Caki2 (cell line): Measurements from ENCODE around the gene BTBD9. TPM values are rescaled to one million over a fixed set of nuclear protein-coding genes. Genes with fewer than 3 reads are reported as not detected.
"Not testable (repeated sequence)": the region's sequence is repeated elsewhere in the genome, so short reads cannot be mapped to it uniquely, and the experiment has no call there.

ENCODE experiments used
- DNase-seq: peaks from one replicate; pipeline ENCODE4 v3.0.0-alpha.2; 2015; ENCODE audit warnings: low read depth
- in situ Hi-C: cut with HindIII; loops from 2 replicates; pipeline ENCODE4 v1.10.0; 2016; ENCODE audit warnings: low sequenced_read_pairs, low pct_unique_long_range_greater_than_20kb, mixed read lengths
- total RNA-seq: library from RNA; depleted of rRNA; stranded (reverse); fragments of >200 nt; shearing (Covaris generic); gene quantifications from 2 replicates; pipeline ENCODE4 v1.2.3, GENCODE V29; 2014; ENCODE audit warnings: low replicate concordance

Gene BTBD9
- total RNA-seq, 1 experiment from 2014 or later = 17.0 TPM

DNA sequence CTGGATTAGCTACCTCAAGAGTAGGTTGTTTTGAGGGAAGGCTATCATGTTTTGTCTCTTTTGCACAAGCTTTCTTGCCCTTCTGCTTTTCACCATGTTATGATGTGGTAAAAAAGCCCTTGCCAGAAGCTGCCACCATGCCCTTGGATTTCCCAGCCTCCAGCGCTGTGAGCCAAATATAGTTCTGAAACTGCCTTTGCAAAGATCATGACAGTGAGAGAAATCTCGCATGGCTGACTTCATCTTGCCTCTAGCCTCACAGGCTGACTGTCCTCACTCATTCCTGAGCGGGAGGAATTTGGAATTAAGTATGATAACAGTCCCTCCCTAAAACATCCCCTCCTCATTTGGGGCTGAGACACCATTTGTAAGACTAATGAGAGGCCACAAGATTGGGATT, 207.7 kb downstream of the BTBD9 start:
- no peak for DNase-seq

DNA sequence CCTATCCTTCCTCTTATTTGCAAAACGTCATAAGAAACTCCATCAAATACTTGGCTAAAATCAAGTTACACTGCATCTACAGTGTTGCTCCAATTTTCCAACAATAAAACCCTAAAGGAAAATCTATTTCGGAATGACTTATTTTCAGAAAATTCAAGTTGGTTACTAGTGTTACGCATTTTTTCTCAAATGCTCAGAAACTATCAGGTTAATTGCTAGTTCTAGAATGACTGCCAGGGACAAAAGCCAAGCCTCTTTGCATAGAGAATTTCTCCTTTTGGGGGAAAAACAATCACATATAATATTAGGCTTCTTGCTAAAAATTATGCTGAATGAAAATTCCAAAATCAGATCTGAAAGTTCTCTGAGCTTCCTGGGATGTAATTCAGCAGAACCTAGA, 210.2 kb downstream of the BTBD9 start:
- no peak for DNase-seq
- in situ Hi-C loops = no loop called here

More for the DNA sequence above, 207.7 kb downstream of the BTBD9 start:
- in situ Hi-C loops = no loop called here

DNA sequence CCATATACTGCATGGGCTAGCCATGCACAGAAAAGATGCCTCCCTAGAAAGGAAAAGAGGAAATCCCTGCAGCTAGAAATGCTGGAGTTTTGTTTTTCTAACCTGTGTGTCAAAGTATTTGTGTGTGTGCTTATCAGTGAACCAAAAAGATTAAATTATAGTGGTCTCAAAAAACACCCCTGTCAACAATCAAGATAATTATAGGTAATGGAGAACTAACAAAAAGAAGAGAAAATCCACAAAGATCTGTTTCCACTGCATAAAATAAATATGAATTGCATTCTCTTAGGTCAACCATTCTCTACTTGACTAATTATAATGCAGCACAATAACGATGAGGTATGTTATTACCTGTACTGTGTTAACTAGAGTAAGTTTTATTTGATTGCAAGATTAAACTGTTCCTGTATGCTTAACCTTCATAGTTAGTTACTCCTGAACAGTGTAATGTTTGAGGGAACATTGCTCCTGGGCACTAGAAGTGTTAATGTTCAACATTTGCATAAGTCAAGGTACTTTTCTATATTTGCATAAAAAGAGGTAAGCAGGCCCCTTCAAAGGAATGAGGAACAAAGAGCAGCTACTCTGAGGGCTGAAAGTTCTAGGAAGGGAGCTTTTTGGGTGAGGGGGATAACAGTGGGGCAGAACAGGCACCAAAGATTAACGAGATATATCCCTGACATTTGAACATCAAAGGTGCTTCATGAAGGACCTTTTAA, 212.1 kb downstream of the BTBD9 start:
- in situ Hi-C loops = no loop called here

DNA sequence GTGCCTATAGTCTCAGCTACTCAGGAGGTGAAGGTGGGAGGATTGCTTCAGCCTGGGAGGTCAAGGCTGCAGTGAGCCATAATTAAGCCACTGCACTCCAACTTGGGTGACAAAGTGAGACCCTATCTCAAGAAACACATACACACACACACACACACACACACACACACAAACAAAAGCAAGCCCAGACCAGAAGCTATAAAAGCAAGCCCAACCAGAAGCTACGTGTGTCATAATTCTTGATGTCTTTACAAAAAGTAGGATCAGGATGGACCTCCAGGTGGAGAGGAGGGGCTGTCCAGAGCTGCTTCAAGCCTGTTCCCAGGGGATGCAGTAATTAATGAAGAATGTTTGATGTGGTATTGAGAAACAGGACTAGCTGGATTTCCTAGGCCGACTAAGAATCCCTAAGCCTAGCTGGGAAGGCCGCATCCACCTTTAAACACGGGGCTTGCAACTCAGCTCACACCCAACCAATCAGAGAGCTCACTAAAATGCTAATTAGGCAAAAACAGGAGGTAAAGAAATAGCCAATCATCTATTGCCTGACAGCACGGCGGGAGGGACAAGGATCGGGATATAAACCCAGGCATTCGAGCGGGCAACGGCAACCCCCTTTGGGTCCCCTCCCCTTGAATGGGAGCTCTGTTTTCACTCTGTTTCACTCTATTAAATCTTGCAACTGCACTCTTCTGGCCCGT, 213.8 kb downstream of the BTBD9 start:
- DNase-seq, in situ Hi-C loops: not testable (repeated sequence)

More for the DNA sequence above, 212.1 kb downstream of the BTBD9 start:
- no peak for DNase-seq

DNA sequence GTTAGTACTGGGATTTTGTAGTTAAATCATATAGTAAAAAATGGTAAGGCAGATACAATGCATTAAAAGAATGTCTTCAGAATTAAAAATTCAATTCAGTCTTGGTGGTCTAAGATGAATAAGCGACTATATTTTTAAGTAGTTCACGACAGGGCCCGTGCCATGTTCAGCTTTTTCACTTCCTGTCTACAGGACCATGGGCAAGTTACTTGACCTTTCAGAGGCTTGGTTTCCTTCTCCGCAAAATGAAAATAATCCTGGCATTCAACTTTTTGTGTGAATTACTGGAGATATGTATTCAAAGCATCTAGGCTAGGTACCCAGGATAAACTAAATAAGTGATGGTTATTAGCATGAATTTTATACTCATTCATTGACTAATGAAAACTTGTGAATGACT, 216.0 kb downstream of the BTBD9 start:
- DNase-seq = no peak
- in situ Hi-C loops = no loop called here

DNA sequence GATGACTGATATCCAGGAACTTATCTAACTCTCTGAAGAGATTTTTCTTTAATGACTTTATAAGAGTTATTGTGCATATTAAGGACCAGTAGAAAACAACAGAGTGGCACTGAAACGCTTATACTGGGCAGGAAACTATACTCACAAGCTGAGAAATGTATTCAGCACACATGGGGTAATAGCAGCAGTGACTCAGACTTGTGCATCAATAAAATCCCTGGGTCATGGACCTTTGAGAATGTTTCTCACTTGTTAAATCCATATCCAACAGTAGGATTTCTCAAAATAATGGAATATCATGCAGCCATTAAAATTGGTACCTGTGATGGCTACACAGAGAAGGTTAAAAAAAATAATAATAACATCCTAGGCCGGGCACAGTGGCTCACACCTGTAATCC, 219.5 kb downstream of the BTBD9 start:
- in situ Hi-C loops = no loop called here

DNA sequence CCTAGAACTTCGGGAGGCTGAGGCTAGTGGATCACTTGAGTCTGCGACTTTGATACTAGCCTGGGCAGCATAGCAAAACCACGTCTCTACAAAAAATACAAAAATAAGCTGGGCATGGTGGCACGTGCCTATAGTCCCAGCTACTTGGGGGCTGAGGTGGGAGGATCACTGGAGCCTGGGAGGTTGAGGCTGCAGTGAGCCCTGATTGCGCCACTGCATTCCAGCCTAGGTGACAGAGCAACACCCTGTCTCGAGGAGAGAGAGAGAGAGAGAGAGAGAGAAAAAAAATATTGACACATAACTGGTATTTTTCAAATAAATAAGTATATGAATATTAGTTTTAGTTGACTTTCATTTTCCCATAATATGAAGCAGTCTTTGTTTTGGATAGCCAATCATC, 222.2 kb downstream of the BTBD9 start:
- in situ Hi-C loops = no loop called here
- no peak for DNase-seq

More for the DNA sequence above, 219.5 kb downstream of the BTBD9 start:
- no peak for DNase-seq

DNA sequence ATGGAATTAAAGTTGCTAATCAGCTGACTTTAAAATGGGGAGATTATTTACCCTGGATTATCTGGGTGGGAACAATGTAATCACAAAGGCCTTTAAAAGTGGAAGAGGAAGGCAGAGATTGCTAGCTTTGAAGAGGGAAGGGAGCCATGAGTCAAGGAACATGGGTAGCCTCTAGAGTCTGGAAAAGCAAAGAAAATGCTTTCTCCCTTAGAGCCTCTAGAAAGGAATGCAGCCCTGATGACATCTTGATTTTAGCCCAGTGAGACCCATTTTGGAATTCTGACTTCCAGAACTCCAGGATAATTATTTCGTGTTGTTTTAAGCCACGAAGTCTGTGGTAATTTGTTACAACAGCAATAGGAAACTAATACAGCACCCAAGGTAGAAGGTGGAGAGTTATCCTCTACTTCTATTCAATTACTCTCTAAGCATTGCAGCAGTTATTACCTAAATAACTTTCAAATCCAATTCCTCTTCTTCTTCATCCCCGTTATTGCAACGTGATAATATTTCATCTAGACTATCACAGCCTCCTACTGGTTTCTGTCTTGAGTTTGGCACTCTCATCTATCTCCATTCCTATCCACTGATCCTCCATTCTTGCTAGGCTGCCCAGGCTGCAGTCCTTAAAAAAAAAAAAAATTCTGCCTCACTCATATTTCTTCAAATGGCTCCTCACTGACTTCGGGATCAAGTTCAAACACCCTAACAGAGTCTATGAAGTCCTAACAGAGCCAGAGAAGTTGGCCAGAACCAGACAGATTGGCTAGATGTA, 224.3 kb downstream of the BTBD9 start:
- in situ Hi-C loops = no loop called here
- no peak for DNase-seq

DNA sequence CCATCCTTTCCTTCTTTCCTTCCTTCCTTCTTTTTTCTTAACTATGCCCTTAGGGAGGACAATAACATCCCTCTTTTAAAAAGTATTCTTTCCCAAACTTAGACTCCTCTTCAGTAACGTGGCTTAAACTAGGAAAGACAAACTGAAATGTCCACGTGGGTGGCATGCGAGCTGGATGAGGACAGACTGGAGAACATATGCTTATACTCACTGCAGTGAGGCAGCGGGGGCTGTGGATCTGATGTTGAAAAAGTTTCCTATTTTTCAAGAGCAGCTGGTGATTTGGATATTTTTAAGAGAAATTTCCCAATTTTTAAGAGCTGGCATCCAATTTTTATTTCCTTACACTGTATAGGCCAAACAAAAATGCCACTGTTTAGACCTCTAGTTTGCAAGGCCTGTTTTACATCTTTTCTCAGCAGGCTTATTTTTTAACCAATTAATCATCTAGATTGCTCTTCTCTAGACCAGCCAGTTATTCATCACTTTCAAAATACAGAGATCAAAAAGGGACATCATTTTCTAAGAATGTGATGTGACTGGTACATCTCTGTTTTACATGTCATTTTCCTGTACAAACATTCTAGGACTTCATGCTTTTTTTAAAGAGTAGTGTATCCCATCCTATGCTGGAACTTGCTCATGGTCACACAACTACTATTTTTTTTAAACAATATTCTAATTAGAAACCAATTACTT, 226.5 kb downstream of the BTBD9 start:
- in situ Hi-C loops = no loop called here
- no peak for DNase-seq

DNA sequence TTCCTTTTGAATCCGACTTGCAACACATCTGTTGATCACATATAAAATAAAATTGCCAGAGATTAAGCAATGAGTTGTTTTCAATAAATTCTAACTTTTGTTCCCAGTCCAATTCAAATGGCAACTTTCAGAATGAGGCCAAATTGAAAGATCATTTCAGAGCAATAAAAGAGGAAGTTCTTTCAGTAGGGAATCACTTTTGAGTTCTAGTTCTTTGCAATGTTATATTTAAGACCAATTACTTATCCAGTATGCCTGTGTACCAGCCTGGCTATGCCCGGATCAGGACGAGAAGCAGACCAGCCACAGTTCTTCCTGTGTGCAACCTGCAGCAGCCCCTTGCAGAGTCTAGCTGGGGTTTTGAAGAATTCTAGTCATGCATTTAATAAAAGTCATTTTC, 232.5 kb downstream of the BTBD9 start:
- in situ Hi-C loops = no loop called here
- DNase-seq = no peak

DNA sequence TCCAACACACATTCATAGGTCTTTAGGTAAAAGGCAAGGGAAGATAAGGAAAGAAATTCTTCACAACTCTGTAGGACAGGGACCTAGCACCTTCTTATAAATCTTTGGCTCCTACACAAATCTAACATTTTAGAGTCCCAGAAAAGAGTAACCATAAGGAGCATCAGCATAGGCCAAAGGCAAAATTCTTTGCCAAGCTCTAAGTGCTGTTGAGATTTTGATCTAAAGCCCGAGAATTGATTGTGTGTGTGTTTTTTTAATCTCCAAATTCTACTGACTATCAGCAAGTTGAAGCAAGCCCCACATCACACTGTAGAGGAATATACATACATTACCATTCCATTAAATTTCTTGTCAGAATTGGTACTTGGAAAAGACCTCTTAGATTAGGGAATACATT, 233.6 kb downstream of the BTBD9 start:
- in situ Hi-C loops = no loop called here
- DNase-seq = no peak

DNA sequence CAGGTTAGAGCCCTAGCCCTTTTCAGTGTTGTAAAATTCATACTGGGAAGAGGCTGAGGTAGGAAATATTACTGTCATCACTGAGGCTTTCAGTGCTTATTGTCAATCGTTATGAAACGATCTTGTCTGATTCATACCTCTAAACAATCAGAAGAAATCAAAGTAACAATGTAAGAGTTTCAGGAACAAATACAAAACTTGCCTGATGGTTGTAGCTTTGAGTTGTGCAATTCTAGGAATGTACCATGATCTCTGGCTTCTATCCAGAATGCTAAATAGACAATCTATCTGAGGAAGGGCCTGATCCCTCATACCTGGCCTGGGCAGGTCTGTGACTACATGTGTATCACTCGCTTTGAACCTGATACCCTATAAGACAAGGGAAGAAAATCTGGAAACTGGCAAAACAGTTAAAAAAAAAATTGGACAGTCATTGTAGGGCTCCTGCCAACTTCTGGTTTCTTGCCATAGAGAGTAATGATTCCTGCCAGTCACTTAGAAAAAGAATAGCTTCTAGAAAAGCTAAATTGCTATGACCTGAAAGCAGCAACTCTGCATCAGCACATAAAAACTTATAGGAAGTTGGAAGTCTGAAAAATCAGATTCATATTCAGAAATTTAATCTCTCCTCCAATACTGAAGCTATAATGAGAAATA, 234.7 kb downstream of the BTBD9 start:
- in situ Hi-C loops = no loop called here

DNA sequence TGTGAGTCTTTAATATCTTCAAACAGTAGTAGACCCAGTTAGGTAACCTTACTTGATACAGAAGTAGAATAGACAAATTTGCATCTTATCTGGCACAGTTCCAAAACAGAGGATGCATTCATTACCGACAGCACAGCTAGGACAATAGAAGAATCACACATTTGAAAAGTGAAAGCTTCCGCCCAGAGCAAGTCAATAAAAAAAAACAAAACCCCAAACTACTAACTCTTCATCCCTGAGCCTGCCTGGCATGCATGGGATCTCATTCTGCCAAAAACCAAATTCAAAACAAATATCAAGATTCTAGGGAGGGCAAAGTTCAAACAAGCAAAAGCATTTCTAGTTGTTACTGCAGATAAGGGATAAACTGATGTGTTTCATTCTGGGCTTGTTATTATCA, 235.4 kb downstream of the BTBD9 start:
- no peak for DNase-seq
- in situ Hi-C loops = no loop called here

More for the DNA sequence above, 234.7 kb downstream of the BTBD9 start:
- DNase-seq = no peak

DNA sequence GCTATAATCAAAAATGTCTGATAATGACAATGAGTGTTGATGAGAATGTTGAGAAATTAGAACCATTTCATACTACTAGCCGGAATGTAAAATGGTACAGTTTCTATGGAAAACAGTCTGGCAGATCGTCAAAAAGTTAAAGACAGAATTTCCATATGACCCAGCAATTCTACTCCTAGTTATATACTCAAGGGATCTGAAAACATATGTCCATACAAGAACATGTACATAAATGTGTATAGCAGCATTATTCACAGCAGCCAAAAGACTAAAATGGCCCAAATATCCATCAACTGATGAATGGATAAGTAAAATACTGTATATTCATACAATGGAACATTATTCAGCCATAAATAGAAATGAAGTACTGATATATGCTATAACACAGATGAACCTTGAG, 236.2 kb downstream of the BTBD9 start:
- no peak for DNase-seq
- in situ Hi-C loops = no loop called here

DNA sequence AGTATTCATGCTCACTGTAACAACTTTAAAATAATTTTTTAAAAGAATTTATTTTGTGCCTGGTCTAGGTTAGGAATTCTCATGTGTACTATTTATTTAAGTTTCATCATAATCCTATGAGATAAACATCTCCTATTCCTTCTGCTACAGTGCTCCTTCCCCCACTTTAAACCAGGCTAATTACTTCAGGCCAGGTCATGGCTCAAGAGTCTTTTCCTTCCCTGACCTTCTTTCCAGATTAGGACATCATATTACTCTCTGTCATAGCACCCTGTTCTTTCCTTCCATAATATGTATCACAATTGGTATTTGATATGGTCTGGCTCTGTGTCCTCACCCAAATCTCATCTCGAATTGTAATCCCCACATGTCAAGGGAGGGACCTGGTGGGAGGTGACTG, 239.0 kb downstream of the BTBD9 start:
- in situ Hi-C loops = no loop called here
- DNase-seq = no peak

DNA sequence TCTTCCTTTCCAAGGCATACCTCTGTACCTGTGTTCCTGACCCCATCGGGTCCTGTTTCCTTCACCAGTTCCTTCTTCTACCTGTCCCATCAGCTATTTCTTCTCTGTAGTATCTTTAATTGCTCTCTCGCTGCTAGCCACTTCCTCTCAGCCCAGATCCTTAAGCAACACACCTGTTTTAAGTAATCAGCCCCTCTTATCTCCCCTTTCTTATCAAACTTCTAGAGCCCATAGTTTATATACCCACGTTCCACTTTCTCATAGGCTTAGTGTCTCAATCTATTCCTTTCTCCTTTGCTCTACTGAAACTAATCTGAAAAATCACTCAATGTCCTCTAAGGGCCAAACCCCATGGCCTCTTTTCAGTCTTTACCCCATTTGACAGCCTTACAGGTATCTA, 239.6 kb downstream of the BTBD9 start:
- in situ Hi-C loops = no loop called here
- no peak for DNase-seq

DNA sequence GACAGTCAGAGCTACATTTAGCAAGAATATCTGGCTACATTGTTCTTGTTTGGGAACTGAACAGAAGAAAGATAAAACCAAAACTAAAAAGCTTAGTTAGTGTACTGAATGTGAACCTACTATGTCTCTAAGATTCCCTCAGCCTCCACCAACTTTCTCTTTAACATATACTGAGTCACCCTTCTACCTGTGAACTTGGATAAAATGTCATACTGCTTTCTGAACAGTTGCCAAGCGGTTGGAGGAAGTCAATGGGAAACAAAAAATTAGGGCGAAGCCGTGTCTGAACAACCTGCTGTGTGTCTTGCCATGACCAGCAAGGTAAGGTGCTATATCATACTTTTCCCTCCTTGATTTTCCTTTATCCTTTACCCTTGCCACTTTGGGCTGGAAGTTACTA, 243.5 kb downstream of the BTBD9 start:
- no peak for DNase-seq
- in situ Hi-C loops = no loop called here

DNA sequence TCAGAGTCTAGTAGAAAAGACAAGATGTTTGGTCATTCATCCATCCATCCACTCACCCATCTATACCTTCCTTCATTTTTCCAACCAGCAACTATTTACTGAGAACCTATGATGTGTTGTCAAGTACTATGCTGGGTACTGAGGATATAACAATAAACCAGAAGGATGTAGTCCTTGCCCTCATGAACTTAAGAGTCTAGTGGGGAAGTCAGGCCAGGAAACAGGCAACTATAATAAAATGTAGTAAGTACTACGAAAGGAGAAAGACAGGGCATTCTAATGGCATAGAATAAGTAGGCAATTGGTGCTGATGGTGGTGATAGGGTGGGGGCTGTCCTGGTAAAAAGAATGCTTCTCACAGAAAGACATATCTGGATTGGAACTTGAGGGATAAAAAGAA, 245.7 kb downstream of the BTBD9 start:
- in situ Hi-C loops = no loop called here
- no peak for DNase-seq
